Body of pancreas (tissue), 4 donors: ENCODE results near the gene MED25. TPM values are rescaled to one million over a fixed set of nuclear protein-coding genes. Genes with fewer than 3 reads are reported as not detected.

Experiments
- ATAC-seq: fragments of 150-250 bp; one replicate; pipeline ENCODE4 v1.9.1; 2016
- DNase-seq, 4 donors: peaks; one replicate each; pipeline ENCODE4 v3.0.0-alpha.2; 2019
- H3K27ac ChIP-seq, 4 donors: fragments of 200-600 bp; sonication (generic); 1 replicate in 3 of 4; 2 replicates in 1 of 4; pipeline versions ENCODE4 v1.5.1 to v1.6.1; 2016 to 2019; ENCODE audit warnings: mild to moderate bottlenecking in 1 of 4, mixed read lengths in 1 of 4, moderate library complexity in 1 of 4
- H3K27me3 ChIP-seq, 2 donors: fragments of 200-600 bp; sonication (generic); one replicate each; pipeline ENCODE4 v1.6.0; 2016; ENCODE audit warnings: mild to moderate bottlenecking in 1 of 2
- H3K36me3 ChIP-seq, 2 donors: fragments of 200-600 bp; sonication (generic); replicated peaks in 1 of 2; 2 replicates each; pipeline ENCODE4 v1.5.1; 2016; ENCODE audit warnings: low read depth in 2 of 2; ENCODE audit not compliant: insufficient read depth in 1 of 2
- H3K4me1 ChIP-seq: fragments of 200-600 bp; sonication (generic); one replicate; pipeline ENCODE4 v1.6.0; 2016
- H3K4me3 ChIP-seq, 2 donors: fragments of 200-600 bp; sonication (generic); 1 replicate in 1 of 2; 2 replicates in 1 of 2; pipeline ENCODE4 v1.5.1; 2016 to 2019
- H3K9me3 ChIP-seq, 3 donors: fragments of 200-600 bp; sonication (generic); 1 replicate in 2 of 3; 2 replicates in 1 of 3; pipeline ENCODE4 v1.5.1; 2016
- POLR2A ChIP-seq, 3 donors: fragments of 450-650 bp; IDR thresholded peaks; one replicate each; pipeline ENCODE4 v1.6.1; 2016; ENCODE audit warnings: antibody characterized with exemption in 3 of 3, mild to moderate bottlenecking in 2 of 3
- WGBS, 2 donors: methylation state at CpG; one replicate each; pipeline ENCODE4 v1.1.5; 2017; 5-methylcytosine and 5-hydroxymethylcytosine counted together
- intact Hi-C: fragments of 100-400 bp; cut with DNase I; formaldehyde crosslinking; loops from one replicate; pipeline ENCODE4 v1.15.1; 2023
- total RNA-seq, 2 donors: library from RNA; depleted of rRNA; stranded (reverse); fragments of >200 nt; gene quantifications; one replicate each; pipeline ENCODE4 v1.1.0, GENCODE V29; 2016
- TF ChIP-seq, protein P1 (sequence below), 7 experiments: fragments of 450-650 bp in 4 of 7; fragments of 200-600 bp in 3 of 7; sonication (generic) in 3 of 7; IDR thresholded peaks; one replicate each; pipeline ENCODE4 v1.5.1; 2016 to 2019; ENCODE audit warnings: antibody characterized with exemption in 7 of 7

Gene MED25
- total RNA-seq, 2 donors from 2014 or later = 15.8 to 16.9 TPM

GRCh38 chr19:49823472-49823871 lies 5.4 kb downstream of the MED25 start:
- peaks cover 0 to 4% of the 10 kb centered on the region in 2 donors for H3K36me3 ChIP-seq
- 75 to 83% methylated on average over 12 of the region's 12 CpGs for WGBS, 2 donors

DNA sequence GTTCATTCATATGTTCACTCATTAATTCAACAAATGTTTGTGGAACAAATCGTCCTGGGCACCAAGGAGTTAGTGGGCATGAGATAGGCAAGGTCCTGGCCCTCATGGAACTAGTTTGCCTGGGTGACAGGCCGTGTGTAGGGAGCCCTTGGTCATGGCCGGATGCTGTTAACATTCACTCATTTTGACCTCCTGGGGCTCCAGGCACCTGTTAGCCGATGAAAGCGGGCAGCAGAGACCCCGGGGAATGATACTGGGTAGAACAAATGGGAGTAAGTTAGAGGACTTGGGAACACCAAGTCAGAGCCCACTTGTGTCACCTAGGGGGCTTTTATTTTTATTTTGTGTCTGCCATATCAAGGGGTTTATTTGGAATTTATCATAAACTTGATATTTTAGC lies 6.6 kb downstream of the MED25 start:
- intact Hi-C loops = no loop called here

More at GRCh38 chr19:49823472-49823871, 5.4 kb downstream of the MED25 start:
- Histone ChIP-seq H3K27me3 (no peaks in the 10 kb centered on the region), H3K9me3 (no peaks in the 10 kb centered on the region), H3K27ac (no peak overlapping the region), H3K4me1 (peaks cover 39% of the 10 kb centered on the region), H3K4me3 (no peak overlapping the region)
- intact Hi-C loops = no loop called here
- DNase-seq (no peak), ATAC-seq (no peak)
- TF ChIP-seq POLR2A (IDR thresholded peaks at IDR 0.05) = no peak
- TF ChIP-seq, protein P1, sequence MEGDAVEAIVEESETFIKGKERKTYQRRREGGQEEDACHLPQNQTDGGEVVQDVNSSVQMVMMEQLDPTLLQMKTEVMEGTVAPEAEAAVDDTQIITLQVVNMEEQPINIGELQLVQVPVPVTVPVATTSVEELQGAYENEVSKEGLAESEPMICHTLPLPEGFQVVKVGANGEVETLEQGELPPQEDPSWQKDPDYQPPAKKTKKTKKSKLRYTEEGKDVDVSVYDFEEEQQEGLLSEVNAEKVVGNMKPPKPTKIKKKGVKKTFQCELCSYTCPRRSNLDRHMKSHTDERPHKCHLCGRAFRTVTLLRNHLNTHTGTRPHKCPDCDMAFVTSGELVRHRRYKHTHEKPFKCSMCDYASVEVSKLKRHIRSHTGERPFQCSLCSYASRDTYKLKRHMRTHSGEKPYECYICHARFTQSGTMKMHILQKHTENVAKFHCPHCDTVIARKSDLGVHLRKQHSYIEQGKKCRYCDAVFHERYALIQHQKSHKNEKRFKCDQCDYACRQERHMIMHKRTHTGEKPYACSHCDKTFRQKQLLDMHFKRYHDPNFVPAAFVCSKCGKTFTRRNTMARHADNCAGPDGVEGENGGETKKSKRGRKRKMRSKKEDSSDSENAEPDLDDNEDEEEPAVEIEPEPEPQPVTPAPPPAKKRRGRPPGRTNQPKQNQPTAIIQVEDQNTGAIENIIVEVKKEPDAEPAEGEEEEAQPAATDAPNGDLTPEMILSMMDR (IDR thresholded peaks at IDR 0.05) = no peak

DNA sequence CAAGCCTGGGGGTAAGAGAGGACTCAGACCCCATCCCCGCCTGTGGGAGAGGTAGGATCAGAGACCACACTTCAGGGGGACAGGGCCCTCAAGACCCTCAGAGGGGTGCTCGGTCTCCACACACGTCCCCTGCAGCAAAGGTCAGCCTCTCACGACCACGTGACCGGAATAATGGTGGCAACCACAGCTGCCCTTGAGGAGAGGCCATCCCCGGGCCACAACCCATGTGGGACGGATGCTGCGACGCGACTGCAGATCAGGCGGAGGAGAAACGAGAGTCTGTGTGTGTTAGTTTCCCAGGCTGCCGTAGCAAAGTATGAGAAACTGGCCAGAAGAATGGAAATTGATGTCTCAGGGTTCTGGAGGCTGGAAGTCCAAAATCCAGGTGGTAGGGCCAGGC lies 8.9 kb downstream of the MED25 start:
- H3K4me1 ChIP-seq = peaks cover 8% of the 10 kb centered on the region
- no peak for ATAC-seq
- no peaks in the 10 kb centered on the region for H3K9me3 ChIP-seq
- 88 to 100% methylated on average over 1 to 14 of the region's 14 CpGs for WGBS, 2 donors
- H3K27ac ChIP-seq = no peak overlapping the region
- H3K27me3 ChIP-seq = no peaks in the 10 kb centered on the region
- peaks cover 4 to 7% of the 10 kb centered on the region in 2 donors for H3K36me3 ChIP-seq
- TF ChIP-seq POLR2A (IDR thresholded peaks at IDR 0.05) = no peak
- TF ChIP-seq, protein P1 (IDR thresholded peaks at IDR 0.05) = no peak
- H3K4me3 ChIP-seq = no peak overlapping the region
- no peak for DNase-seq
- intact Hi-C loops = no loop called here

More for the DNA sequence above, 6.6 kb downstream of the MED25 start:
- Histone ChIP-seq H3K4me3 (no peak overlapping the region), H3K9me3 (no peaks in the 10 kb centered on the region), H3K27me3 (no peaks in the 10 kb centered on the region), H3K4me1 (peaks cover 27% of the 10 kb centered on the region), H3K27ac (no peak overlapping the region), H3K36me3 (peaks cover 0 to 4% of the 10 kb centered on the region in 2 donors)
- DNase-seq (no peak), ATAC-seq (no peak)
- TF ChIP-seq POLR2A (IDR thresholded peaks at IDR 0.05) = no peak
- TF ChIP-seq, protein P1 (IDR thresholded peaks at IDR 0.05) = no peak
- WGBS, 2 donors = 70 to 79% methylated on average over 6 of the region's 6 CpGs

- Histone ChIP-seq H3K9me3 (no peaks in the 10 kb centered on the region), H3K4me1 (peaks cover 8% of the 10 kb centered on the region), H3K4me3 (no peak overlapping the region), H3K36me3 (peaks cover 0 to 17% of the 10 kb centered on the region in 2 donors), H3K27ac (no peak overlapping the region), H3K27me3 (no peaks in the 10 kb centered on the region)
- intact Hi-C loops = no loop called here
- TF ChIP-seq POLR2A (IDR thresholded peaks at IDR 0.05) = no peak
- TF ChIP-seq, protein P1 (IDR thresholded peaks at IDR 0.05) = no peak
- WGBS, 2 donors = 95% methylated on average over 8 of the region's 8 CpGs; no CpG with 5 or more reads in 1 of the 2 donors
- no peak for DNase-seq
- ATAC-seq = no peak
These were observed 11.1 kb downstream of the MED25 start for GRCh38 chr19:49829200-49829599.

DNA sequence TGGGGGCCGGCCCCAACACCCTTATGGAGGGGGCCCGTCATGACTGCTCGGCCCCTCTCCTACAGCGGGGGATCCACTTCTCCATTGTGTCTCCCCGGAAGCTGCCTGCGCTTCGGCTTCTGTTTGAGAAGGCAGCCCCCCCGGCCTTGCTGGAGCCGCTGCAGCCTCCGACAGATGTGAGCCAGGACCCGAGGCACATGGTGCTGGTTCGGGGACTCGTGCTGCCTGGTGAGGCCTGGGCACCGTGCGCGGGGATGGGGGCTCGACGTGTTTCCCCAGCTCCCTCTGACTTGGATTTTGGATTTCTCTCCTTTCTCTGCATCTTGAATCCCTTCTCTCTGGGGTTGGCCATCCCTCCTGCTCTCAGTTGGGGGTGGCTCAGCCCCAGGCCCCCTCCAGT lies 11.6 kb downstream of the MED25 start:
- TF ChIP-seq POLR2A (IDR thresholded peaks at IDR 0.05) = no peak
- TF ChIP-seq, protein P1 (IDR thresholded peaks at IDR 0.05) = no peak
- intact Hi-C loops = no loop called here
- ATAC-seq (no peak), DNase-seq (no peak)
- Histone ChIP-seq H3K27me3 (no peaks in the 10 kb centered on the region), H3K4me3 (no peak overlapping the region), H3K36me3 (peaks cover 0 to 20% of the 10 kb centered on the region in 2 donors), H3K9me3 (no peaks in the 10 kb centered on the region), H3K27ac (no peak overlapping the region), H3K4me1 (peaks cover 8% of the 10 kb centered on the region)
- 89 to 95% methylated on average over 9 to 18 of the region's 18 CpGs for WGBS, 2 donors
